IMR-90 (cell line): ENCODE measurements around the gene ITGB5. TPM values are rescaled to one million over a fixed set of nuclear protein-coding genes. Genes with fewer than 3 reads are reported as not detected.

ENCODE experiments used
- ATAC-seq: fragments of 200-7000 bp; cut with Tn5 transposase; 2 replicates; pipeline ENCODE4 v1.9.1; 2020; ENCODE audit warnings: low read depth, mild to moderate bottlenecking, moderate library complexity
- BruUV-seq: library from RNA; stranded (reverse); fragments of 400-500 nt; replicated peaks from 2 replicates; lab custom pipeline; 2021; lab: Mats Ljungman, UMichigan
- CTCF ChIA-PET: fragments of 300-600 bp; formaldehyde crosslinking; extraction: SDS; loops from one replicate; lab custom pipeline; 2021; ENCODE audit warnings: antibody characterized with exemption; lab: Yijun Ruan, JAX
- POLR2A ChIA-PET: fragments of 300-600 bp; sonication (Branson Sonifier 250); formaldehyde crosslinking; loops from one replicate; lab custom pipeline; 2022; ENCODE audit warnings: antibody characterized with exemption; ENCODE audit not compliant: unreplicated experiment; lab: Charles Lee
- DNase-seq: peaks from one replicate; pipeline ENCODE4 v3.0.0; 2013
- H2AFZ ChIP-seq: replicated peaks from 2 replicates; pipeline ENCODE3; 2013; ENCODE audit warnings: low read length, mild to moderate bottlenecking; ENCODE audit not compliant: poor library complexity
- H2AK5ac ChIP-seq: 2 replicates; pipeline ENCODE4 v1.6.1; 2013; ENCODE audit warnings: low read depth, low read length, inconsistent platforms
- H2AK9ac ChIP-seq: replicated peaks from 2 replicates; pipeline ENCODE3; 2013; ENCODE audit warnings: mild to moderate bottlenecking, low read depth, low read length, moderate library complexity; ENCODE audit not compliant: poor library complexity
- H2BK120ac ChIP-seq: 2 replicates; pipeline ENCODE4 v1.6.1; 2013; ENCODE audit warnings: low read depth, low read length, inconsistent platforms
- H2BK15ac ChIP-seq: 3 replicates; pipeline ENCODE4 v1.6.1; 2013; ENCODE audit warnings: low read depth, low read length, inconsistent platforms
- H2BK20ac ChIP-seq: 2 replicates; pipeline ENCODE4 v1.6.1; 2013; ENCODE audit warnings: low read depth, mild to moderate bottlenecking, inconsistent platforms, low read length, moderate library complexity
- H2BK5ac ChIP-seq: 2 replicates; pipeline ENCODE4 v1.6.1; 2013; ENCODE audit warnings: mild to moderate bottlenecking, low read depth, low read length, inconsistent platforms; ENCODE audit not compliant: poor library complexity, severe bottlenecking
- H3K14ac ChIP-seq: replicated peaks from 2 replicates; pipeline ENCODE4 v1.6.1; 2013; ENCODE audit warnings: low read depth, low read length, inconsistent platforms
- H3K18ac ChIP-seq: 2 replicates; pipeline ENCODE4 v1.6.1; 2013; ENCODE audit warnings: low read depth, low read length, control low read depth
- H3K23ac ChIP-seq: 2 replicates; pipeline ENCODE4 v1.6.1; 2013; ENCODE audit warnings: low read depth, low read length, inconsistent platforms
- H3K27ac ChIP-seq: 2 replicates; pipeline ENCODE4 v1.5.1; 2013; ENCODE audit warnings: mild to moderate bottlenecking, control low read depth, low read length; ENCODE audit not compliant: insufficient read depth
- H3K27me3 ChIP-seq: 2 replicates; pipeline ENCODE4 v1.6.1; 2013; ENCODE audit warnings: low read length; ENCODE audit not compliant: control insufficient read depth, insufficient read depth
- H3K36me3 ChIP-seq: 2 replicates; pipeline ENCODE4 v1.6.1; 2013; ENCODE audit warnings: low read length, mixed read lengths; ENCODE audit not compliant: control insufficient read depth, insufficient read depth
- H3K4ac ChIP-seq: 2 replicates; pipeline ENCODE4 v1.6.1; 2013; ENCODE audit warnings: low read depth, low read length, inconsistent platforms
- H3K4me1 ChIP-seq: 2 replicates; pipeline ENCODE4 v1.6.1; 2013; ENCODE audit warnings: low read length, mixed read lengths; ENCODE audit not compliant: control insufficient read depth, insufficient read depth
- H3K4me2 ChIP-seq: 2 replicates; pipeline ENCODE4 v1.6.1; 2013; ENCODE audit warnings: low read depth, mild to moderate bottlenecking, control low read depth, low read length, moderate library complexity
- H3K4me3 ChIP-seq: 2 replicates; pipeline ENCODE4 v1.5.1; 2013; ENCODE audit warnings: low read depth, mild to moderate bottlenecking, control low read depth, low read length, moderate library complexity; ENCODE audit not compliant: insufficient read depth
- H3K56ac ChIP-seq: 2 replicates; pipeline ENCODE4 v1.6.1; 2013; ENCODE audit warnings: low read length, inconsistent platforms; ENCODE audit not compliant: insufficient read depth; ENCODE audit errors: extremely low read depth
- H3K79me1 ChIP-seq, 2 experiments: 2 replicates each; pipeline ENCODE4 v1.6.1; 2013; ENCODE audit warnings: low read length in 2 of 2, inconsistent platforms in 1 of 2, low read depth in 1 of 2
- H3K9ac ChIP-seq: 2 replicates; pipeline ENCODE4 v1.6.1; 2013; ENCODE audit warnings: low read depth, low read length, control low read depth
- H3K9me1 ChIP-seq: 2 replicates; pipeline ENCODE4 v1.6.1; 2013; ENCODE audit warnings: low read length, inconsistent platforms; ENCODE audit not compliant: insufficient read depth
- H3K9me3 ChIP-seq: 2 replicates; pipeline ENCODE4 v1.6.1; 2013; ENCODE audit warnings: low read length; ENCODE audit not compliant: control insufficient read depth, insufficient read depth
- H4K20me1 ChIP-seq: 2 replicates; pipeline ENCODE4 v1.6.1; 2013; ENCODE audit warnings: low read length, inconsistent platforms; ENCODE audit not compliant: insufficient read depth
- H4K5ac ChIP-seq: 2 replicates; pipeline ENCODE4 v1.6.1; 2013; ENCODE audit warnings: mild to moderate bottlenecking, low read depth, low read length, control low read depth
- H4K8ac ChIP-seq, 2 experiments: 2 replicates each; pipeline ENCODE4 v1.6.1; 2013; ENCODE audit warnings: low read depth in 2 of 2, low read length in 2 of 2, control low read depth in 1 of 2, inconsistent platforms in 1 of 2
- H4K91ac ChIP-seq: 2 replicates; pipeline ENCODE4 v1.6.1; 2013; ENCODE audit warnings: low read depth, low read length, inconsistent platforms; ENCODE audit not compliant: insufficient read depth
- MAZ ChIP-seq: IDR thresholded peaks from 2 replicates; pipeline ENCODE4 v1.6.1; 2012; ENCODE audit warnings: low read depth, mild to moderate bottlenecking, low read length, improper control_type of control experiment, moderate library complexity, borderline replicate concordance
- MXI1 ChIP-seq: IDR thresholded peaks from 2 replicates; pipeline ENCODE4 v1.6.1; 2012; ENCODE audit warnings: low read depth, mild to moderate bottlenecking, low read length, moderate library complexity, borderline replicate concordance
- SMC3 ChIP-seq: fragments of 150-350 bp; IDR thresholded peaks from 2 replicates; pipeline ENCODE4 v1.6.1; 2016; ENCODE audit warnings: low read depth, mild to moderate bottlenecking, antibody characterized with exemption, low read length, moderate library complexity
- WGBS, 2 experiments: methylation state at CpG; one replicate each; pipeline versions ENCODE4 v1.1.5 to v1.1.7; 2013; ENCODE audit warnings: missing lambda C conversion rate in 2 of 2; ENCODE audit not compliant: insufficient read length in 1 of 2; ENCODE audit errors: extremely low coverage in 2 of 2; 5-methylcytosine and 5-hydroxymethylcytosine counted together
- dilution Hi-C: fragments of 300-500 bp; cut with HindIII; formaldehyde crosslinking; loops from one replicate; pipeline ENCODE4 v1.14.3; 2018; ENCODE audit warnings: low sequenced_read_pairs; ENCODE audit not compliant: unreplicated experiment
- in situ Hi-C: fragments of 300-500 bp; cut with MboI; formaldehyde crosslinking; loops from 3 replicates; pipeline ENCODE4 v1.14.3; 2019; ENCODE audit warnings: low sequenced_read_pairs, inconsistent platforms, mixed read lengths
- intact Hi-C: fragments of 100-400 bp; cut with micrococcal nuclease; formaldehyde crosslinking; loops from 2 replicates; pipeline ENCODE4 v1.10.0; 2022
- polyA plus RNA-seq, 3 experiments: library from polyadenylated mRNA; depleted of rRNA; stranded (reverse); fragments of >200 nt; gene quantifications; 2 replicates each; pipeline ENCODE4 v1.2.3, GENCODE V29; 2012; ENCODE audit warnings: low replicate concordance in 1 of 3
- total RNA-seq: library from RNA; depleted of rRNA; stranded (reverse); fragments of >200 nt; gene quantifications from 2 replicates; pipeline ENCODE4 v1.2.3, GENCODE V29; 2012

ITGB5 gene
- total and polyA plus RNA-seq, 2 of the 4 experiments (the other 2 are of a cell fraction): 85.0 to 101 TPM

DNA sequence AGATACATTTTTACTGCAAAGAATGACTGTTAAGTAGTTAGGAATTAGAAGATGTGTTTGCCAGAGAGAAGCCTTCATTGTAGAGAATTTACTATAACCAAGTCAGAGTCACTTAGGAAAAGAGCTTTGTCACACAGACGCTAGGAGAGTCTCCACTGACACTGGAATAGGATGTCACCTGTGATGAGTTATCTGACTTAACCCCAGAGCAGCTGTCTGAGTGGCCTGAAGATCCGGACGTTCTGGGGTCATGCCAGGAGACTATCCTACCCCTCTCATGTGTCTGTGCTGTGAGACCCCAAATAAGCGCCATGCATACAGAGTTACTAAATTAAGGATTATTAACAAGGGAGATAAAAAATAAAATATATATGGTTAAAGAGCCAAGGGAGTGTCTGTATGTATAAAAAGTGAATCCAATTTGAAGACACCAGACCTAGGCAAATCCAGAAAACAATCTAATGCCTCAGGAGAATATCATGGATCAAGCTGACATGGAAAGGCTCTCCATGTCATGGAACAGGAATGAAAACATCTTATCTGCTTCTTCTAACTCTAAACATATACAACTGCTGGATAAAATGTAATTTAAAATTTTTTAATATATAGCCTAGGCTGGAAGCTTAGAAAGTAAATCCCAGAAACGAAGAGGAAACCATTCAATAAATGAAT, 43.5 kb downstream of the ITGB5 start:
- ChIA-PET CTCF (interaction anchor here (1.4 kb wide), 1 partner anchor 52 kb away, joined by 5 read pairs; no protein-coding TSS in a partner anchor), POLR2A (no interaction called here)
- Histone ChIP-seq H3K9ac (no peak overlapping the region), H3K14ac (peak overlapping the region; percentile 43; the same call in 1 of the 2 replicates), H3K36me3 (peaks cover 24% of the 10 kb centered on the region), H3K4me2 (no peak overlapping the region), H2BK20ac (no peak overlapping the region; the same call in 1 of the 2 replicates), H3K23ac (no peak overlapping the region), H4K20me1 (no peaks in the 10 kb centered on the region), H3K79me1 (peaks cover 23 to 60% of the 10 kb centered on the region in 2 experiments; a peak in 3 of 4 replicates), H3K4ac (no peak overlapping the region), H2AFZ (no peak overlapping the region), H3K56ac (no peak overlapping the region), H4K91ac (no peak overlapping the region), H3K9me3 (no peaks in the 10 kb centered on the region), H2BK120ac (peak overlapping the region; percentile 8; the same call in 1 of the 2 replicates), H3K9me1 (peaks cover 29% of the 10 kb centered on the region; the same call in 1 of the 2 replicates), H4K5ac (no peak overlapping the region), H3K4me3 (no peak overlapping the region), H2BK15ac (no peak overlapping the region; the same call in 2 of the 3 replicates), H2BK5ac (no peak overlapping the region), H3K27me3 (no peaks in the 10 kb centered on the region), H3K27ac (no peak overlapping the region), H4K8ac (no peak overlapping the region), H2AK5ac (peak overlapping the region; percentile 47; the same call in 1 of the 2 replicates), H3K4me1 (peaks cover 23% of the 10 kb centered on the region), H3K18ac (no peak overlapping the region), H2AK9ac (no peak overlapping the region)
- dilution Hi-C loops: no loop called here
- in situ Hi-C loops: no loop called here
- intact Hi-C loops: no loop called here
- WGBS, 2 experiments: no CpG with 5 or more reads among the region's 5 CpGs
- TF ChIP-seq MAZ (no peak), SMC3 (no peak), MXI1 (no peak)
- no peak for DNase-seq
- BruUV-seq: no TSS peak
- ATAC-seq: no peak
